A673 (cell line): Measurements from ENCODE around the gene COL13A1.

Source experiments
- CTCF ChIP-seq: fragments of 300-800, 200-600 bp; sonication (generic); conservative IDR thresholded peaks from 2 replicates; pipeline ENCODE4 v1.5.1; 2017; ENCODE audit warnings: low read depth, mild to moderate bottlenecking, antibody characterized with exemption, low read length, moderate library complexity, mixed read lengths
- EZH2 ChIP-seq: fragments of 200-600 bp; sonication (generic); IDR thresholded peaks from 2 replicates; pipeline ENCODE4 v1.6.1; 2017; ENCODE audit warnings: borderline replicate concordance, low read depth, mild to moderate bottlenecking, mixed read lengths, antibody characterized with exemption, low read length; ENCODE audit not compliant: poor library complexity, severe bottlenecking

GRCh38 chr10:69851306-69851705, 49.6 kb downstream of the COL13A1 start:
- no peak for TF ChIP-seq CTCF
- no peak for TF ChIP-seq EZH2
